Astrocyte (in vitro differentiated cells and primary cell): Measurements from ENCODE around the gene HMCN2. TPM values are rescaled to one million over a fixed set of nuclear protein-coding genes. Genes with fewer than 3 reads are reported as not detected.

Experiments
- DNase-seq: peaks from one replicate; pipeline ENCODE4 v3.0.0-alpha.2; 2010; ENCODE audit warnings: low read depth
- FAIRE-seq: peaks from 2 replicates; lab custom pipeline; 2011; peaks lifted over from hg19 to GRCh38; lab: Jason Lieb, UNC
- H2AFZ ChIP-seq: 2 replicates; pipeline ENCODE4 v1.6.0; 2012; ENCODE audit warnings: low read depth, low read length, inconsistent platforms
- H3K27ac ChIP-seq: 2 replicates; pipeline ENCODE4 v1.5.1; 2011; ENCODE audit warnings: low read depth, low read length, inconsistent platforms
- H3K27me3 ChIP-seq: 2 replicates; pipeline ENCODE4 v1.6.0; 2011; ENCODE audit warnings: low read length, inconsistent platforms; ENCODE audit not compliant: insufficient read depth
- H3K36me3 ChIP-seq: 2 replicates; pipeline ENCODE4 v1.5.1; 2011; ENCODE audit warnings: low read length, inconsistent platforms; ENCODE audit not compliant: insufficient read depth
- H3K4me1 ChIP-seq: 2 replicates; pipeline ENCODE4 v1.5.1; 2011; ENCODE audit warnings: low read length, inconsistent platforms; ENCODE audit not compliant: insufficient read depth
- H3K4me2 ChIP-seq: 2 replicates; pipeline ENCODE4 v1.6.0; 2012; ENCODE audit warnings: low read length, inconsistent platforms
- H3K4me3 ChIP-seq: 2 replicates; pipeline ENCODE4 v1.5.1; 2011; ENCODE audit warnings: low read depth, mild to moderate bottlenecking, low read length, inconsistent platforms; ENCODE audit not compliant: insufficient read depth
- H3K79me2 ChIP-seq: 2 replicates; pipeline ENCODE4 v1.6.0; 2012; ENCODE audit warnings: mild to moderate bottlenecking, low read length, inconsistent platforms; ENCODE audit not compliant: insufficient read depth
- H3K9ac ChIP-seq: 2 replicates; pipeline ENCODE4 v1.6.0; 2012; ENCODE audit warnings: mild to moderate bottlenecking, low read length, inconsistent platforms
- H3K9me3 ChIP-seq: 2 replicates; pipeline ENCODE4 v1.5.1; 2012; ENCODE audit warnings: low read depth, mild to moderate bottlenecking, low read length, inconsistent platforms; ENCODE audit not compliant: insufficient read depth
- H4K20me1 ChIP-seq: 2 replicates; pipeline ENCODE4 v1.6.0; 2012; ENCODE audit warnings: low read length, inconsistent platforms; ENCODE audit not compliant: insufficient read depth
- H3K27ac Mint-ChIP-seq: one replicate; pipeline ENCODE4 v1.8.0; 2021; ENCODE audit warnings: mild to moderate bottlenecking, mixed read lengths; ENCODE audit not compliant: unreplicated experiment
- H3K27me3 Mint-ChIP-seq: one replicate; pipeline ENCODE4 v1.8.0; 2021; ENCODE audit warnings: low read depth, mixed read lengths; ENCODE audit not compliant: unreplicated experiment
- H3K36me3 Mint-ChIP-seq: one replicate; pipeline ENCODE4 v1.8.0; 2021; ENCODE audit warnings: low read depth, mixed read lengths; ENCODE audit not compliant: unreplicated experiment
- H3K4me1 Mint-ChIP-seq: one replicate; pipeline ENCODE4 v1.8.0; 2021; ENCODE audit warnings: low read depth, mixed read lengths; ENCODE audit not compliant: unreplicated experiment
- H3K4me3 Mint-ChIP-seq: one replicate; pipeline ENCODE4 v1.8.0; 2021; ENCODE audit warnings: mild to moderate bottlenecking, moderate library complexity, mixed read lengths; ENCODE audit not compliant: unreplicated experiment
- H3K9me3 Mint-ChIP-seq: one replicate; pipeline ENCODE4 v1.8.0; 2021; ENCODE audit warnings: mild to moderate bottlenecking, mixed read lengths; ENCODE audit not compliant: unreplicated experiment
- CTCF ChIP-seq: IDR thresholded peaks from 2 replicates; pipeline ENCODE4 v1.5.1; 2011; ENCODE audit warnings: low read depth, mild to moderate bottlenecking, inconsistent platforms, low read length, moderate library complexity; ENCODE audit not compliant: insufficient read depth
- EZH2 ChIP-seq: IDR thresholded peaks from 2 replicates; pipeline ENCODE4 v1.6.1; 2012; ENCODE audit warnings: mild to moderate bottlenecking, low read length, inconsistent platforms; ENCODE audit not compliant: insufficient read depth
- total RNA-seq: library from RNA; stranded (reverse); gene quantifications from 2 replicates; pipeline ENCODE4 v1.2.1, GENCODE V29; 2021

The HMCN2 gene
- total RNA-seq, 1 donor from 2014 or later: 1.6 TPM

GRCh38 chr9:130465383-130466096, 200.0 kb downstream of the HMCN2 start:
- H3K4me2 ChIP-seq: no peak overlapping the region
- Mint-ChIP-seq H3K27ac (no peak overlapping the region), H3K27me3 (peaks cover 12% of the 10 kb centered on the region), H3K9me3 (no peaks in the 10 kb centered on the region), H3K36me3 (peaks cover 14% of the 10 kb centered on the region), H3K4me1 (no peaks in the 10 kb centered on the region), H3K4me3 (no peak overlapping the region)
- no peaks in the 10 kb centered on the region for H3K36me3 ChIP-seq
- H3K27me3 ChIP-seq: peaks cover 25% of the 10 kb centered on the region
- no peaks in the 10 kb centered on the region for H3K79me2 ChIP-seq
- FAIRE-seq (no peak), DNase-seq (no peak)
- TF ChIP-seq CTCF (no peak), EZH2 (no peak)
- H3K9me3 ChIP-seq: no peaks in the 10 kb centered on the region
- no peaks in the 10 kb centered on the region for H4K20me1 ChIP-seq
- no peak overlapping the region for H2AFZ ChIP-seq
- no peaks in the 10 kb centered on the region for H3K4me1 ChIP-seq
- H3K4me3 ChIP-seq: no peak overlapping the region
- no peak overlapping the region for H3K9ac ChIP-seq
- H3K27ac ChIP-seq: no peak overlapping the region

GRCh38 chr9:130466537-130467217, 201.1 kb downstream of the HMCN2 start:
- Histone ChIP-seq H2AFZ (no peak overlapping the region), H3K4me2 (no peak overlapping the region), H3K79me2 (no peaks in the 10 kb centered on the region), H3K27me3 (peaks cover 30% of the 10 kb centered on the region), H3K9ac (no peak overlapping the region), H3K9me3 (no peaks in the 10 kb centered on the region), H3K27ac (no peak overlapping the region), H3K4me1 (no peaks in the 10 kb centered on the region), H4K20me1 (no peaks in the 10 kb centered on the region), H3K36me3 (no peaks in the 10 kb centered on the region), H3K4me3 (no peak overlapping the region)
- Mint-ChIP-seq H3K9me3 (no peaks in the 10 kb centered on the region), H3K4me3 (no peak overlapping the region), H3K27me3 (peaks cover 10% of the 10 kb centered on the region), H3K36me3 (peaks cover 18% of the 10 kb centered on the region), H3K27ac (no peak overlapping the region), H3K4me1 (no peaks in the 10 kb centered on the region)
- no peak for FAIRE-seq
- DNase-seq: no peak
- no peak for TF ChIP-seq EZH2
- TF ChIP-seq CTCF: no peak

GRCh38 chr9:130467316-130467715, 201.8 kb downstream of the HMCN2 start:
- no peak overlapping the region for H3K4me3 ChIP-seq
- H3K9ac ChIP-seq: no peak overlapping the region
- Mint-ChIP-seq H3K27me3 (peaks cover 10% of the 10 kb centered on the region), H3K27ac (no peak overlapping the region), H3K4me1 (no peaks in the 10 kb centered on the region), H3K4me3 (no peak overlapping the region), H3K9me3 (no peaks in the 10 kb centered on the region), H3K36me3 (peaks cover 18% of the 10 kb centered on the region)
- no peak overlapping the region for H3K4me2 ChIP-seq
- no peaks in the 10 kb centered on the region for H3K79me2 ChIP-seq
- H4K20me1 ChIP-seq: no peaks in the 10 kb centered on the region
- H3K9me3 ChIP-seq: no peaks in the 10 kb centered on the region
- no peak for FAIRE-seq
- peaks cover 30% of the 10 kb centered on the region for H3K27me3 ChIP-seq
- TF ChIP-seq EZH2: no peak
- no peak for TF ChIP-seq CTCF
- no peak overlapping the region for H2AFZ ChIP-seq
- H3K27ac ChIP-seq: no peak overlapping the region
- no peak for DNase-seq
- no peaks in the 10 kb centered on the region for H3K36me3 ChIP-seq
- H3K4me1 ChIP-seq: no peaks in the 10 kb centered on the region
